C4-2B (cell line): ENCODE measurements around the gene KLC4.

Experiments used
- H3K27ac ChIP-seq: fragments of 450-650 bp; 2 replicates; pipeline ENCODE4 v1.5.1; 2017
- ZFX ChIP-seq: fragments of 450-650 bp; IDR thresholded peaks from 2 replicates; pipeline ENCODE4 v1.6.1; 2017
- TF ChIP-seq, protein P1 (sequence below): fragments of 450-650 bp; conservative IDR thresholded peaks from 2 replicates; pipeline ENCODE4 v1.5.1; 2017; ENCODE audit warnings: mild to moderate bottlenecking

The KLC4 gene

DNA sequence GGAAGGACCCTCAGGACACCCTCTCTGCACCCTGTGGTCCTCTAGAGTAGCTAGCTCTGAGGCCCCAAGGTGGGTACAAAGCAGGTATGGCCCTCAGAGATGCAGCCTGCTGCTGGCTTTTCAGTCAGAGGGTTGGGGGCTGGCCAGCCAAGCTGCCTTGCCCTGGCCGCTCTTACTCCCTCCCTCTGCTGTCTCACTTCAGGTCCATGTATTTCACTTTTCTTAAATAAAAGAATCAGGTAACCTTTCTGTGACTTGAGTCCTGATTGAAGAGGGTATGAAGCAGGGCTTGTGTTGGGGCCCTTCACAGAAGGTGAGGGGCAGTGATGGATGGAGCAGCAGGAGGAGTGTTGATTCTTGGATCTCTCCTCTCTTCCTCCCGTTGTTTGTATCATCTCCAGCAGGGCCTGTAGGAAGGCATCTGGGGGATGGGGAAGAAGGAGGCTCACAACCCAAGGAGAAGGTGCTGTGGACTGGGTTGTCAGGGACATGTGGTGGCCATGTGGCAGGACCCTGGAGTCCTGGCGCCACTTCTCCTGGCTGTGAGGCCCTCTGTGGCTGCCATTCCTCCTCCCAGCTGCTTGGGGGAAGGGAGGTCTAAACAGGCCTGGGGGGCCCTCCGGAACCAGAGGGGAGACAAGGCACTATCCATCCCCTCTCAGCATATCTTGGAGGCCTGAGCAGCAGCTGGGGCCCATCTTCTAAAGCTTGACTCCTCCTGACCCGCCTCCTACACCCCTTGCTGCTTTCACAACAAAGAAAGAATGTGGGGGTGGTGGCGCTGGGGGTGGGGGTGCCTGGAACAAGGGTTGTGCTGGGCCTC is 15.6 kb downstream of the KLC4 start:
- no peak overlapping the region for H3K27ac ChIP-seq
- TF ChIP-seq, protein P1, sequence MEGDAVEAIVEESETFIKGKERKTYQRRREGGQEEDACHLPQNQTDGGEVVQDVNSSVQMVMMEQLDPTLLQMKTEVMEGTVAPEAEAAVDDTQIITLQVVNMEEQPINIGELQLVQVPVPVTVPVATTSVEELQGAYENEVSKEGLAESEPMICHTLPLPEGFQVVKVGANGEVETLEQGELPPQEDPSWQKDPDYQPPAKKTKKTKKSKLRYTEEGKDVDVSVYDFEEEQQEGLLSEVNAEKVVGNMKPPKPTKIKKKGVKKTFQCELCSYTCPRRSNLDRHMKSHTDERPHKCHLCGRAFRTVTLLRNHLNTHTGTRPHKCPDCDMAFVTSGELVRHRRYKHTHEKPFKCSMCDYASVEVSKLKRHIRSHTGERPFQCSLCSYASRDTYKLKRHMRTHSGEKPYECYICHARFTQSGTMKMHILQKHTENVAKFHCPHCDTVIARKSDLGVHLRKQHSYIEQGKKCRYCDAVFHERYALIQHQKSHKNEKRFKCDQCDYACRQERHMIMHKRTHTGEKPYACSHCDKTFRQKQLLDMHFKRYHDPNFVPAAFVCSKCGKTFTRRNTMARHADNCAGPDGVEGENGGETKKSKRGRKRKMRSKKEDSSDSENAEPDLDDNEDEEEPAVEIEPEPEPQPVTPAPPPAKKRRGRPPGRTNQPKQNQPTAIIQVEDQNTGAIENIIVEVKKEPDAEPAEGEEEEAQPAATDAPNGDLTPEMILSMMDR = no peak
- TF ChIP-seq ZFX = no peak

DNA sequence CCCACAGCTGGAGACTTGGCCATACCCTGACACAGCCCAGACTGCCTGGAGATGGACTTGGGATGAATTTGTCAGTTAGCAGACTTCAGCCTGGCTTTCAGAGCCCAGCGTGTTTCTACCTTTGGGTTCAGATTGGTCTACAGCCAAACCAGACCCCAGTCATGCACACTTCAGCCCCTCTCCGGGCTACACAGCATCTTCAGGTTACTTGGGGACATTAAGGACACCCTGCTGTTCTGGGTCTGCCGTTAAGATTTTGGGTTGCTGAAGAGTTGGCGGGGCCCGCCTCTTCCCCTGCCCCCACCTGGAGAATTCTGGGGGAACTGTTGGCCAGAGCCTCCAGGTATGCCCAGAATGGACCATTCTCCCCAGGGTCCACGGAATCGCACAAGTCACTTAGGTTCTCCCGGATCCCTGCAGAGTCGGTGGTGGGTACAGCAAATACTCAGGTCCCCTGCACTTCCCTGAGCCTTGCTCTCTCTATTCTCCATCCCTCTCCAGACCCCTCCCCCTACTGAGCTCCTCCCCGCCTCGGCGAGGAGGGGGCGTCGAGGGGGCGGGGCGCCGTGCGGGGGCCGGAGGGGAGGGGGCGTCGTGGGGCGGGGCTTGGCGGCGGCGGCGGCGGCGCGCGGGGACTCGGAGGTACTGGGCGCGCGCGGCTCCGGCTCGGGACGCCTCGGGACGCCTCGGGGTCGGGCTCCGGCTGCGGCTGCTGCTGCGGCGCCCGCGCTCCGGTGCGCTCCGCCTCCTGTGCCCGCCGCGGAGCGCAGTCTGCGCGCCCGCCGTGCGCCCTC is 16.4 kb downstream of the KLC4 start, which contains the start of gene PTK7:
Gene PTK7, plus strand, starts transcription at position 645 of the 794 bp plus-strand sequence. CDS start 175 bp downstream, outside the sequence.
- TF ChIP-seq, protein P1 = no peak
- no peak for TF ChIP-seq ZFX
- peak within 1 kb of the TSS; percentile 53 for H3K27ac ChIP-seq

DNA sequence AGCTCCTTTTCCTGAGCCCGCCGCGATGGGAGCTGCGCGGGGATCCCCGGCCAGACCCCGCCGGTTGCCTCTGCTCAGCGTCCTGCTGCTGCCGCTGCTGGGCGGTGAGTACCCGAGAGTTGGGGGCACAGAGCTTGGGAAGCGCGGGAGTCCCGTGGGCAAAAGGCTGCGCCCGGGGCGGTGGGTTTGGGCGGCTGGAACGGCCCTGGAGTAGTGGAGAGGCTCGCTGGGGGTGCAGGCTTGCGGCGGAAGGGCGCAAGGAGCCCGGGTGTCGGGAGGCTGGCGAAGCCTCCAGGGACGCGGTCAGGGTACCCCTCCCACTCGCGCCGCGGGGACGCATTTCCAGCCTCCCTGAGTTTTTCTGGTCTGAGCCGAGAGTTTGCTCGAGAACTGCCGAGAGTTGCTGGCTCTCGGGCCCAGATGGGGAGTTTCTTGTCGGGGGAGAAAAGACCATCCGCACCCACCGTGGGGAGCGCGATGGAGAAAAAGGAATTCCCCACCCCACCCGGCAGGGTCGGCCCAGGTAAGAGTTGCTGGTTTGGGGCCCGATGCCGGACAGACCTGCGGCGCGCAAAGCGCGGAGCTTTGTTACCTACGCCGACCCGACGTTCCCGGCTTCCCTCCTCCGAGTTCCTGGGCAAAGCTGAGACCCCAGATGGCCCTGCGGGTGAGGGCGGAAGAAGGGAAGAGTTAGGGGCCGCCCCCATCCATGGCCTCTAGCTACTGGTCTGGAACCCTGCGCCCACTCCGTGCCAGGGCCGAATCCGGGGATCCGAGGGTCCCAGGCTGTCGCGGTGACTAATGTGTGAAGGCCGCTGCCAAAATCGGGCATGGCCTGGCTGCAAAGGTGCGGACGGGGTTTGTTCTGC is 17.3 kb downstream of the KLC4 start:
- H3K27ac ChIP-seq = peak overlapping the region; percentile 53
- TF ChIP-seq, protein P1 = no peak

DNA sequence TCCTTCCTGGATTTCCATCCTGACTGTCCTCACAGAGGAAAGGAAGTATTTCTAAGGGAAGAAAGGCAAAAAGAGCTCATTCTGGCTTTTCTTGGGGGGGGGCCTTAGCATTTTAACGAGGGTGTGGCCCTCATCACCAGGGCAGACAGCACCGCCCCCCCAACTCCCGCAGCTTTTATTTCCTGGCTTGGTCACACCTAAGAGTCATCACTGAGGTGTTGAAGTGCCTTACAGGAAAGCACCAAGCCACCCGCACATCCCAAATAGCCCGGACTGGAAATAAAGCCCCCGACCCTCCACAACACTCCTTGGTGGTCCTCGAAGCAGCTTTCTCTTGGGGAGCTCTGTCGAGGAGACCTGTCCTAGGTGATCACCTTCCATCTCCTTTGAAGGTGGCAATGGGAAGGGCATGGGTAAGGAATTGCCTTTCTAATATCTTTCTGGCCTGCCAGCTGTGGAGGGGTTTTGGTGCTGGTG is 17.9 kb downstream of the KLC4 start:
- TF ChIP-seq ZFX = no peak
- TF ChIP-seq, protein P1 = no peak
- peak overlapping the region; percentile 53; the same call in 1 of the 2 replicates for H3K27ac ChIP-seq

DNA sequence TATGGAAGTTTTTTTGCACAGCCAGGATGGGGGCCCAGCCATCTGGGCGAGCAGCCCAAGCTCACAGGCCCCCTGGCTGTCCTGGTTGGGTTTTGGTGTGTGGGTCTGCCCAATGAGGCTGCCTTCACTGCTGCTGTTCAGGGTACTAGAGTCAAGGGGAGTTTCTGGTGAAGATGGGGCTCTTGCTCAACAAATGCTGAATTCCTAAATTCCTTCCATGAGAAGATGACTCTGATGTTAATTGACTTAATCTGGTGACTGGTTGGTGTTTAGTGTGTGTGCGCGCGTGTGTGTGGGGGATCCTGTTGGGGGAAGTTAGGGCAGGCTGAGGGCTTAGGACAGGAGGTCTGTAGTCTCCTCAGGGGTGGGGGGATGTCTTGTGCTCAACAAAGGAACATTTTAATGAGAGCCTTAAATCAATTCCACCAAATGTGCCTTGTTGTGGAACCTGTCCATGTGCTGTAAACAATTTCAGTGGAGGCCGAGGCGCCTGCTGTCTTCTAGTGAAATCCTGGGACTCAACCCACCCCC is 18.6 kb downstream of the KLC4 start:
- no peak overlapping the region for H3K27ac ChIP-seq
- TF ChIP-seq ZFX = no peak
- TF ChIP-seq, protein P1 = no peak

DNA sequence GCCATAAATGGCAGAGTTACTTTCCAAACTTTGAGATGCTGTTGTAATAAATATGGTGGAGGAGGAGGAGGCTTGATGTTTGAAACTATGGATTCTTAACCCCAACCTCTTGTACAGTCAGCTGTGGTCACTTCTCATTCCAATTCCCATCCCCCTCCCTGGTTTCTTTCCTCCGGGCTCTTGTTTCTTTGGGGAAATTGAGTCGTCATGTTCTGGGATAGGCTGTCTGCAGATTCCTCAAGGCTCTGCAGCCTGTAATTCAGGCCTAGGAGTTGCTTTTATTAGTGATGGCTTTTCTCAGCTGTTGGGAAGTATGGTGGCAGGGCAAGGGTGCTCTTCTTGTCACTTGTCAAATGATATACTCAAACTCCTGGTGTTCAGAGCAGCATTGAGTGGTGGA is 19.3 kb downstream of the KLC4 start:
- TF ChIP-seq ZFX = no peak
- TF ChIP-seq, protein P1 = no peak

More for the DNA sequence above, 19.3 kb downstream of the KLC4 start:
- H3K27ac ChIP-seq = no peak overlapping the region
